GM15510 (cell line): ENCODE results near the gene SPEM2.

Experiments used
- POLR2A ChIP-seq: IDR thresholded peaks from 3 replicates; pipeline ENCODE4 v1.6.1; 2011; ENCODE audit warnings: borderline replicate concordance; ENCODE audit not compliant: insufficient read length; ENCODE audit errors: extremely low read depth

Gene SPEM2

DNA sequence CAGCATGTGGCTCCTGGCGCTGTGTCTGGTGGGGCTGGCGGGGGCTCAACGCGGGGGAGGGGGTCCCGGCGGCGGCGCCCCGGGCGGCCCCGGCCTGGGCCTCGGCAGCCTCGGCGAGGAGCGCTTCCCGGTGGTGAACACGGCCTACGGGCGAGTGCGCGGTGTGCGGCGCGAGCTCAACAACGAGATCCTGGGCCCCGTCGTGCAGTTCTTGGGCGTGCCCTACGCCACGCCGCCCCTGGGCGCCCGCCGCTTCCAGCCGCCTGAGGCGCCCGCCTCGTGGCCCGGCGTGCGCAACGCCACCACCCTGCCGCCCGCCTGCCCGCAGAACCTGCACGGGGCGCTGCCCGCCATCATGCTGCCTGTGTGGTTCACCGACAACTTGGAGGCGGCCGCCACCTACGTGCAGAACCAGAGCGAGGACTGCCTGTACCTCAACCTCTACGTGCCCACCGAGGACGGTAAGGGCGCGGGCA is 17.1 kb upstream of the SPEM2 start:
- TF ChIP-seq POLR2A: no peak

DNA sequence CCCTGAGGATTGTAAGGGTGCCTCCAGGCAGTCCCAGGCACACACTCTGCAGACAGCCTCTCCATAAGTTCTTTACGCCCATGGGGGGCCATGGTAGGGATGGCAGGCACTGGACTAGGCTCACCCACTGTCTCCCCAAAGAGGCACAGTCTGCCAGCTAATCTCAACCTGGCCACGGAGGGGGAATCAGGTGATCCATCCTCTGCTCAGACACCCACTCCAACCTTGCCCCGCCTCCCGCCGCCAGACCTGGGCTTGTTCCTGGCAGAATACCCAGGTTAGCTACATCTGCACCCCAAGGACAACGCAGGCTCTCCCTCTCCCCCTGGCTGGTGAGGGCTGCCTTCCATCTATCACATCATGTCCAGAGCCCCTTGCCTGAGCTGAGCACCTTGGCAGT is 16.6 kb upstream of the SPEM2 start:
- TF ChIP-seq POLR2A: no peak

DNA sequence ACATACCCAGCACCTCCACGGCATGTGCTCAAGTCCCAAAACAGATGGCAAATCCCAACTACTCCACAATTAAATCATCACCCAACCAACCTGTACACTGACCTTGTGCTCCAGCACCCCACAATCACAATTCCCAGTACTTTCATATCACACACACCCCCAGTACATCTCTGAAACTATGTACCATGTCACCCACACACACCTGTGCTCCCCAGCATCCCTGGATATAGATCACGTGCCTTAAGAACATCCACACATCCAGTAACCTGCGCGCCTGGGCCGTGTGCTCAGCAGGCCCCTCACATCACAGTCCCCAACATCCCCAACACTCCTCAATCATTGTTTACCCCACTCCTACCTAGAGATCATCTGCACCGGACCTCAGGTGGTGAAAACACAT is 15.7 kb upstream of the SPEM2 start:
- TF ChIP-seq POLR2A: no peak

DNA sequence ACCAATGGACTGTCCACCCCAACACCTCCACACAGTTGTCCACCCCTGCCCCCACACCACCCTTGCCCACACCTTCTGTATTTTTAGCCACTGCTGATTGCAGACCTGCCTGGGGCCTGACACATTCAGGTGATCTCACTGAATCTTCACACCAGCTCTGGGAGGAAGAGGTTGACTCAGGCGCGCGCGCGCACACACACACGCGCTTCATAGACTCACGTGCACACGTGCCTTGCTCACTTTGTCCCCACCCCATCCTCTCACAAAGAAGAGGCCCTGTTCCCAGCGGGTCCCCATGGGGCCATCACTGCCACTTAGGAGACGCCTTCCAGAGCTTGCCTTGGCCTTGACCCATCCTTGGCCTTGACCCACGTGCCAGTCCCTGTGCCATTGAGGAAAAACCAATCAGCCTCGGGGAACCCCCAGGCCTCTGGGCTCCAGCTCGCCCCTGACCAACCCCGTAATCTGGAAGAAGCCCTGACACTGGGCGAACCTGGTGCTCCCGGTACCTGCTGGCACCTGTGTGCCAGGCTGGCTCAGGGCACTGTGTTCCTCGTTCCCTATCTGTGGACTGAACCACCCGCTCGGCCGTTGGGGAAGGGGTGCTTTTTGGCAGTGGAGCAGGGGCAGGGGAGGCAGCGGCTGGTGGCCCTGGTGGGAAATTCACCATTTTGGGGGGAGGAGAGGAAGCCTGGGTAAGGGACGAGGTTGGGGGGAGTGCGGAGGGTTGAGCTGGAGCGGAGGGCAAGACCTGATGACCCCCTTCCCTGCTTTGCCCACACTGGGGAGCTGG is 14.6 kb upstream of the SPEM2 start:
- TF ChIP-seq POLR2A: no peak

DNA sequence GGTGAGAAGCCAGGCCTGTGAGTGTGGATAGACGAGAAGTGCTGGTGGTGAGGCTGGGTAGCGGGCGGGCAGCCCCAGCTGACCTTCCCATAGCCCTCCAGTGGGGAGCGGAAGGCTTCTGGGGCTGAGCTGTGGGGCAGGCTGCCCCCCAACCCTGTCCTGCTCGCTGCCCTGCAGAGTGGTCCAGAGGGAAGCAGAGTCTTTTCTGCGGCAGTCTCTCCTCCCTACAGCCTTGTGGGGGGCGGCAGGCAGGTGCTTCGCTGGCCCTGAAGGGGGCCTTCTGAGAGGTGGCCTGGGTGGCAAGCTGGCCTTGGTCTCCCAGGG is 14.0 kb upstream of the SPEM2 start:
- no peak for TF ChIP-seq POLR2A

DNA sequence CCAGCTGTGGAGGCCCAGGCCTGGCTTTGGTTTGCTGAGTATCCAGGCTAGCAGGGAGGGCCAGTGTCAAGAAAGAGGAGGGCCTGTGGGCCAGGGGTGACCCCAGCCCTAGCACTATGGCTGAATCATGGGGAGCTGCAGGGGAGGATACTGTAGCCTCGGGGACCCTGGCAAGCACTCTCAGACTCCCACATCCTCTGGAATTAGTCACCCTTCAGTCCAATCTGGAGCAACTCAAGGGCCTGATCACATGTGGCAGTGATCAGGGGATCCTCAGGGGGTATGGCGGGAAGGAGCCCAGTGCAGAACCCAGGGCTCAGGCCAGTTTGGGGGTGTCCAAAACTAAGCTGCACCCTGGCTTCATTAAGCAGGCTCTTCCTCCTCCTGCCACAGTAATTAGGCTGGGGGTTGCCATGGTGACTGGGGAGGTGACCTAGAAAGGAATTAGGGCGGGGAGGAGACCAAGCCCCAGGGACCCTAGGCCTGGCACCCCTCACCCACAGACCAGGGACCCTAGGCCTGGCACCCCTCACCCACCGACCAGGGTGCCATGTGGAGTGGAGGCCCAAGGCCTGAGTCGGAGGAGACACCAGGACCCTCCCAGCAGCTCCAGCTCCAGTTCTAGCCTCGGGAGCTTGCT is 11.9 kb upstream of the SPEM2 start:
- TF ChIP-seq POLR2A: no peak

DNA sequence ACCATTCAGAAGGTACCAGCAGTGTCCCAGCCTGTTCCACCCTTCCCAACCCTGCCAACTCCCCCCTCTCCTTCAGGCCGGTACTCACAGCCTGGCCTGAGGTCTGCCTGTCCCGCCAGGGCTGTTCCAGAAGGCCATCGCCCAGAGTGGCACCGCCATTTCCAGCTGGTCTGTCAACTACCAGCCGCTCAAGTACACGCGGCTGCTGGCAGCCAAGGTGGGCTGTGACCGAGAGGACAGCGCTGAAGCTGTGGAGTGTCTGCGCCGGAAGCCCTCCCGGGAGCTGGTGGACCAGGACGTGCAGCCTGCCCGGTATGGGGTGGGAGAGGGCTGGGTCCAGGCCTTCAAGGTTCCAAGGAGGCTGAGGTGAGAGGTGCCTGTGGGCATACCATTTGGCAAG is 10.6 kb upstream of the SPEM2 start:
- TF ChIP-seq POLR2A: no peak

DNA sequence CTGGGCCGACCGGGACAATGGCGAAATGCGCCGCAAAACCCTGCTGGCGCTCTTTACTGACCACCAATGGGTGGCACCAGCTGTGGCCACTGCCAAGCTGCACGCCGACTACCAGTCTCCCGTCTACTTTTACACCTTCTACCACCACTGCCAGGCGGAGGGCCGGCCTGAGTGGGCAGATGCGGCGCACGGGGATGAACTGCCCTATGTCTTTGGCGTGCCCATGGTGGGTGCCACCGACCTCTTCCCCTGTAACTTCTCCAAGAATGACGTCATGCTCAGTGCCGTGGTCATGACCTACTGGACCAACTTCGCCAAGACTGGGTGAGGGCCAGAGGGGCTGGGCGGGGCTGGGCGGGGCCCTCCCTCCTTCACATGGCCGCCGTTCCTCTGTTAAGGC is 9.6 kb upstream of the SPEM2 start:
- TF ChIP-seq POLR2A: no peak

DNA sequence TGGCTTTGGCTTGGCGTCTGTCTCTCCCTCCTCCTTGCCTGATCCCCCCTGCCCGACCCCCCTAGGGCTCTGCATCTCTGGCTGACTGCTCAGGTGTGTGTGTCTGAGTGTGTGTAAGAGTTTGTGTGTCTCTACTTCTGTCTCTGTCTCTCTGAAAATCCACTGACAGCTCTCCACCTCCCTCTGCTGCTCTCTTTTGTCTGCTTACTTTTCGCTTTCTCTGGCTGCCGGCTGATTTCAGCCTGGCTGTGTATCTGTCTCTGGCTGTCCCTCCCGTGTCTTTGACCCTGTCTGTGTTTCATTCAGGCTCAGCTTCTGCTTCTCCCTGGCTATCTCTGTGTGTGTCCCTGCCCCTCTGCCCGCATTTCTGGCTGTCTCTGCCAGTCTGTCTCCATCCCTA is 9.1 kb upstream of the SPEM2 start:
- TF ChIP-seq POLR2A: no peak

DNA sequence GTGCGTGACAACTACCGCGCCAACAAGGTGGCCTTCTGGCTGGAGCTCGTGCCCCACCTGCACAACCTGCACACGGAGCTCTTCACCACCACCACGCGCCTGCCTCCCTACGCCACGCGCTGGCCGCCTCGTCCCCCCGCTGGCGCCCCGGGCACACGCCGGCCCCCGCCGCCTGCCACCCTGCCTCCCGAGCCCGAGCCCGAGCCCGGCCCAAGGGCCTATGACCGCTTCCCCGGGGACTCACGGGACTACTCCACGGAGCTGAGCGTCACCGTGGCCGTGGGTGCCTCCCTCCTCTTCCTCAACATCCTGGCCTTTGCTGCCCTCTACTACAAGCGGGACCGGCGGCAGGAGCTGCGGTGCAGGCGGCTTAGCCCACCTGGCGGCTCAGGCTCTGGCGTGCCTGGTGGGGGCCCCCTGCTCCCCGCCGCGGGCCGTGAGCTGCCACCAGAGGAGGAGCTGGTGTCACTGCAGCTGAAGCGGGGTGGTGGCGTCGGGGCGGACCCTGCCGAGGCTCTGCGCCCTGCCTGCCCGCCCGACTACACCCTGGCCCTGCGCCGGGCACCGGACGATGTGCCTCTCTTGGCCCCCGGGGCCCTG is 8.3 kb upstream of the SPEM2 start:
- no peak for TF ChIP-seq POLR2A

DNA sequence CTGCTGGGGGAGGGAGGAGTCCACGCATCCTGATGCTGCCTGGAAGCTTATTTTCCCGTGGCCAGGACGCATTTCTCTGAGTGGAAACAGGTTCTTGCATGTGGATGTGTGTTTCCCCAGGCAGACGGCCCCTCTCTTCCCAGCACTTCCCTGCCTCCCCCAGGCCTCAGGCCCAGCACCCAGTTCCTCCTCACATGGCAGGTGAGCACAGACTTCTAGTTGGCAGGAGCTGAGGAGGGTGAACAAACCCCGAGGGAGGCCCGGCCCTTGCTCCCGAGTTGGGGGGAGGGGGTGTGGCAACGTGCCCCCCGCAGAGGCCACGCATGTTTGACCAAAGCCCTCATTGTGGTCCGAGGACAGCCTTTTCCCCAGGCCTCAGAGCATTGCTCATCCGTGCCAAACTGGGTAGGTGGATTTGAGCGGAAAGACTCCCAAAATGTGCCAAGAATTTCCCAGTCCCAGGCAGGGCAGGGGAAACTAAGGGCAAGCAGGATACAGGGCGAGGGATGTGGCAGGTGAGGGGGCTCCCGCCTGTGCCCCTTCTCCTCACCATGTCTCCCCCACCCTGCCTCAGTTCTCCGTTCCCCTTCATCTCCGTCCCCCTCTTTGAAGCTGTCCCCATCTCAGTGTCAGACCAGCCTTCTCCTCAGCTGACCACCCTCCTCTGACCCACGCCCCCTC is 6.8 kb upstream of the SPEM2 start:
- TF ChIP-seq POLR2A: no peak

DNA sequence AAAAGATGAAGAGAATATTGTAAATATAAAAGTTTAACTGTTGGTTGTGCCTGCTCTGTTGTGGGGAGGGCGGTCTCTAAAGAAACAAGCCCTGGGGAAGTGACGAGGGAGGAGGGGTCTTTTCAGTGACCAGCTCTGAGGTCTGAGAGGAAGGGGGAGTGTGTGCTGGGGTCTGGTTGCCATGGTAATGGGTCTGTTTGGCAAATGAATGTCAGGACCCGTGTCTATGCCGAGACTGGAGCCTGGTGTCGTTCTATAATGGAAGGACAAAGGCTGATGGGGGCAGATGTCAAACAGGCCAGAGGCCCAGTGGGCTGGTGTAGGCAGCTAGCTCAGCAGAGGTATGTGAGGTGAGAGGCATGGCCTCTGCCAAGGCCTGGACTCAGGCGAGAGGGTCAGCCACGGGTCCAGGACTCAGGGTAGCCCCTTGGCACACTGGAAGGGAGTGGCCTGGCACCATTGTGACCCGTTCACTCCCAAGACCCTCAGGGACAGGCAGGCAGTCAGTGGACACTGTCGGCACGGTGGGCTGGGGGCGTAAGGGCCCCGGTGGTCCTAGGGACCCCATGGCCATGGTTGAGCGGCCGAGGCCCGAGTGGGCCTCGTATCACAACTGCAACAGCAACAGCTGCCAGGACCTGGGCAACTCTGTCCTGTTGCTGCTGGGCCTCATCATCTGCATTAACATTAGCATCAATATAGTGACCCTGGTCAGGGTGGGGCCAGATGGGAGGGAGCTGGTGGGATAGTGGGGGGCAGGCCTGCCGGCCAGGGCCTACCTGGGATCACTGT is 5.4 kb upstream of the SPEM2 start, which contains the start of gene SPEM1:
SPEM1 (plus strand) TSS at position 506 of the 792 bp plus-strand sequence; CDS start at position 567, 61 bp downstream.
- no peak for TF ChIP-seq POLR2A

DNA sequence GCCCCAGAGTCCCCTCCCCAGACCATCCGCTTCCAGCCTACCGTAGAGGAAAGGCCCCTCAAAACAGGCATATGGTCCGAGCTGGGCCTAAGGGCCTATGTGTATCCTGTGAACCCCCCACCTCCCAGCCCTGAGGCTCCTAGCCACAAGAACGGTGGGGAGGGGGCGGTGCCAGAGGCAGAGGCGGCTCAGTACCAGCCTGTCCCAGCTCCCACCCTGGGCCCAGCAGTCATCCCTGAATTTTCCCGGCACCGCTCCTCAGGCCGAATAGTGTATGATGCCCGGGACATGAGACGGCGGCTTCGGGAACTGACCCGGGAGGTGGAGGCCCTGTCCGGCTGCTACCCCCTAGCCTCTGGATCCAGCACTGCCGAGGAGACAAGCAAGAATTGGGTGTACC is 4.2 kb upstream of the SPEM2 start:
- no peak for TF ChIP-seq POLR2A

DNA sequence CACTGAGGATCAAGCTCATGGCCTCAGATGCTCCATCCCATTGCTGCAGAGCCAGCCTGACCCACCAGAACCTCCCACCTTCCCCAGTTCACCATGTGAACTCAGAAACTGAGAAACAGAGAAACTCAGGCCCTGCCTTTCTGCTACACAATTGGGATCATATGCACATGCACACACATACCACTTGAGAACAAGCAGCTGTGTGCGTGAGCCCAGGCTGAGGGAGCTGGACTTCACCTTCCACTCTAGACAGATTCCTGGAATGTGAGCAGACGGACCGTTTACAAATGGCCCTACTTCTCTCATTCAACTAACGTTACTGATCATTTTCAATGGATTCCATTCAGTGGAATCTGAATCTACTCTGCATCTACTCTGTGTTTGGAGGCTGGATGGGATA is 1.7 kb upstream of the SPEM2 start:
- no peak for TF ChIP-seq POLR2A
